ENCODE data around the gene LRRC3C.

DNA sequence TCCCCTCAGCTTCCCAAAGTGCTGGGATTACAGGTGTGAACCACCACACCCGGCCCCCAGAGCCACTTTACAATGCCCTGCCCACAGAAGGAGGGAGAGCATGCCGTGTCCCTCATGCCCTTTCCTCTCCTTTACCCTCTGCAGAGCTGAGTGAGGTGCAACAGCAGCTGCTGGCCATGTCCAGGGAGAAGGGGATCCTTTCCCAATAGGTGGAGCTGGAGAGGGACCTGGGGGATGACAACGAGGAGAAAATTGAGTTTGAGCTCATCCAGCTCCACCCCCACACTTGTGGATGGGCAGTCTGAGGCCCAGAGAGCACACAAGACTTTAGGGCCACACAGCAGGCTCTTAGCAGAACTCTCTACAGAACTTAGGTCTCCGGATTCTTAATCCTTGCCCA lies 27.3 kb downstream of the LRRC3C start:
- TF ChIP-seq, protein P1, sequence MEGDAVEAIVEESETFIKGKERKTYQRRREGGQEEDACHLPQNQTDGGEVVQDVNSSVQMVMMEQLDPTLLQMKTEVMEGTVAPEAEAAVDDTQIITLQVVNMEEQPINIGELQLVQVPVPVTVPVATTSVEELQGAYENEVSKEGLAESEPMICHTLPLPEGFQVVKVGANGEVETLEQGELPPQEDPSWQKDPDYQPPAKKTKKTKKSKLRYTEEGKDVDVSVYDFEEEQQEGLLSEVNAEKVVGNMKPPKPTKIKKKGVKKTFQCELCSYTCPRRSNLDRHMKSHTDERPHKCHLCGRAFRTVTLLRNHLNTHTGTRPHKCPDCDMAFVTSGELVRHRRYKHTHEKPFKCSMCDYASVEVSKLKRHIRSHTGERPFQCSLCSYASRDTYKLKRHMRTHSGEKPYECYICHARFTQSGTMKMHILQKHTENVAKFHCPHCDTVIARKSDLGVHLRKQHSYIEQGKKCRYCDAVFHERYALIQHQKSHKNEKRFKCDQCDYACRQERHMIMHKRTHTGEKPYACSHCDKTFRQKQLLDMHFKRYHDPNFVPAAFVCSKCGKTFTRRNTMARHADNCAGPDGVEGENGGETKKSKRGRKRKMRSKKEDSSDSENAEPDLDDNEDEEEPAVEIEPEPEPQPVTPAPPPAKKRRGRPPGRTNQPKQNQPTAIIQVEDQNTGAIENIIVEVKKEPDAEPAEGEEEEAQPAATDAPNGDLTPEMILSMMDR (IDR thresholded peaks at IDR 0.05) = no peak
- no peak for TF ChIP-seq EZH2 (IDR thresholded peaks at IDR 0.05; ENCODE audit: borderline replicate concordance, insufficient read depth, low read depth, low read length, poor library complexity, severe bottlenecking)

Measured in B cell (primary cell).